ENCODE results near the gene COG3.

DNA sequence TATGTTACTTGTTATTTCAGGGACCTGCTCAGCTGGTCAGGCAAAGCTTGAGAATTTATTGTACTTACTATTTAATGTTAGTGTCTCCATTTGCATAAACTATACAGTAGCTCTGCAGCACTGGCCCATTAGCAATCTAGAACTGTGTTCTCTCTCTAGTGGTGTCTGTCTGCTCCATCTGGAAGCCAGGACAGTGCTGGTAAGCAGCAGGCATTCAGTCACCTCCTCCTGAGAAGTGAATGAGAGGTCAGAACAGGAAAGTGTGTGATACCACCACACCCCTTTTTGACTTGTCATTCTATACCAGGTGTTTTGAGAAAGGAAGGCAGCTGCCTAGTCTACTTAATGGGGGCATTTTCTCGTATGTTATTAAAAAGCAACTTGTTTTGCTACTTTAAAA is 3.9 kb downstream of the COG3 start:
- no peak for TF ChIP-seq FOSL1 (IDR thresholded peaks at IDR 0.05; ENCODE audit: low read depth)
- TF ChIP-seq YY1 (IDR thresholded peaks at IDR 0.05; ENCODE audit: extremely low read depth, insufficient replicate concordance, low read depth, low read length): no peak
- no peak for TF ChIP-seq POLR2A (IDR thresholded peaks at IDR 0.05; ENCODE audit: borderline replicate concordance, extremely low read depth, insufficient read depth, insufficient read length)
